GM19467 (cell line): ENCODE results near the gene FRAS1.
"Not testable (repeated sequence)": the region's sequence is repeated elsewhere in the genome, so short reads cannot be mapped to it uniquely, and the experiment has no call there.

Source experiments
- ATAC-seq: cut with Tn5 transposase; IDR thresholded peaks from one replicate; pipeline ENCODE4 v1.9.1; 2021; ENCODE audit warnings: mild to moderate bottlenecking, moderate library complexity; ENCODE audit not compliant: unreplicated experiment

The FRAS1 gene

DNA sequence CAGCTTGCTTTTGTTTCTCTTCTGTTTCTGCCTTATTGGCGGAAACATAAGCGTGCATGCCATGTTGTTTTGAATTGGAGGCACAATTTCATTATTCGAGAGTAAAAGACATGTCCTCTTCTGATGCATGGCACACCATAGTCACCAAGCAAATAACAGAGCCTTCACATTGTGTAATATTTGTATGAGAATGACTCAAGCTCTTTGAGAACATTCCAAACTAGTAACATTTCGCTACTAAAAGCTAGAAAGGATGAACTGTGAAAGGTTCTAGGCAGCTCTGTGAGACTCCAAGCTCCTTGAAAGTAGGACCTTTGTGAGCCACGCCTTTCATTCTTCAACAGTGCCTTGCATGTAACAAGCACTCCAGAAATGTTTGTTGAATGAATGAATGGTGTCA lies 485.2 kb downstream of the FRAS1 start:
- no peak for ATAC-seq

DNA sequence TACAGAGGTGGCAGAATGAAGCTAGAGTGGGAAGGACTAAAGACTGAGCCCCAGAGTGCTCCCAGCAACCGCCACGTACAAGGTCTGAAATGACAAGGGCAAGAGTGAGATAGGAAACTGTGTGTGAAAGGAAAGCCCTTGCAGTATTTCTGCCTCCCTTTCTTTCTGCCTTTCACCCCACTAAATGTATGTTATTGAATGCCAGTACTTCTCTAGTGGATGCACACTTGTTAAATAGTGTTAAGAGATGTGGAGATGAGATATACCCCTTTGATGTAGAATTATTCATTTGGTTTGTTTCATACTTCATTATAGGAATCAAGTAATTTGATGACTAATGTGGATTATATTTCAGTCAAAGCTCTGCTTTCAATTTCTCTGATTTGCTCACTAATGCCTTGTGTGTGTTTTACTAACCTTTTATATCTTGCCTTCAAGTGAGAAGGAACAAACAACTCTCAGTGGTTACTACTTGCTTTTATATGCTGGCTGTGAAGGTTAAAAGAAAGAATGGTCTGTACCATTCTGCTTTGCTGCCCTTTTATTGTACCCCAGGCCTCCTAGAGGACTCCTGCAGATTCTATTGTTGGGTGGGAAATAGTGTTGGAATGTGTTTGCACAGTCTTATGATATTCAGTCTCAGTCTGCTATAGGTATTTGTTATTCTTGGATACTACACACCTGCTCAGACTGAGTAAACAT lies 486.5 kb downstream of the FRAS1 start:
- no peak for ATAC-seq

DNA sequence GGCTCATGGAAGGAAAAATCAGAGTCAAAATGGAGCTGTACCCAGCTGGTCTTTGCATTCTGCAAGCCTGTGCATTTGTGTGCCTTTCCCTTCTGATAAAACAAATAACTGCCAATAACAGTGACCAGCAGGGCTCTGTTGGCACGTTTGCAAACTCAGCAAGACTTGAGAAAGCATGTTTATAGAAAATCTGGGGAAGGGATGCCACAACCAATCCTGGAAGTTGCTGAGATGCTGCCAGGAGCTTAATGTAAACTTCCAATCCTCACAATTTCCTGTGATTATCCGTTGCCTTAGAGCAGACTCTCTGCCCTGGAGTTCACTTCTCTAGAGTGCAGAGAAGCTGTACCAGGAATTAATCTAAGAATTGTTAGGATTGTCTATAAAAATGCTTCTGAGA lies 487.6 kb downstream of the FRAS1 start:
- ATAC-seq: no peak

DNA sequence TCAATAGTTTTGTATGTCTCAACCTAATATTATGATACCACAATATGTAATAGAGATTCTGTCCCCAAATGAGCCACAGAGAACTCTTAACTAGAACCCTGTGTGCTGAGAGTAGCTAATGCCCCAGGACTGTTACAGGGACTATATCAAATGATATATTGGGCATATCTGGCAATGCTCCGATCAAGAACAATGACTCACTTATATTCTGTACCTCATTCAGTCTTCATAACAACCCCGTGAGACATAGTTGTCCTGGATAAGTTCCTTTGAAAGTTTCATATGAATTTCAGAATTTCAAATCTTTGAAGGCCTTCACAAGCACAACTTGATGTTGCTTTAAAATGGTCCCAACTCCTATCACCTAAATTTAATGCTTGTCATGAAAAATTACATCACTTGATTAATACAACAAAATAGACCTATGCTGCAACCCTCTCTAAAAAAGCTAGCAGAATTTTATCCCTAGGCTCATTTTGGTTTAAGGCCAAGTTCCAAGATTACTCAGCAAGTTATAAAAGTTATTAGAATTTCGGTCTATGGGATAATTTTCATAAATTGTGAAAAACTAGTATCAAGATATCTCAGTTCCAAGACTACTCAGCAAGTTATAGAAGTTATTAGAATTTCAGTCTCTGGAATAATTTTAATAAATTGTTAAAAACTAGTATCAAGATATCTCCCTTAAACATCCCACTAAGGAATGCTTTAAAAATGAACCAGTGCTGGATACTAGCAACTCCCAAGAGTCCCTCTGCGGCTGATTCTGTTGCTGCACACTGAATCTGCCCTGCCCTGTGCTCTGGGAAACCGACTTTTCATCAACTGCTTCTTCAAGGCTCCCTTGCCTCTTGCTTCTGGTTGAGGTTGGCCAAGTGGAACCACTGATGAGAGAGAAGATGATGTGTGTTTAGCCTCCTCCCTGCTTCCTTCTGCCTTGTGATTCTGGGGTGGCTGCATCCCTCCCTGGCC lies 488.4 kb downstream of the FRAS1 start:
- no peak for ATAC-seq

DNA sequence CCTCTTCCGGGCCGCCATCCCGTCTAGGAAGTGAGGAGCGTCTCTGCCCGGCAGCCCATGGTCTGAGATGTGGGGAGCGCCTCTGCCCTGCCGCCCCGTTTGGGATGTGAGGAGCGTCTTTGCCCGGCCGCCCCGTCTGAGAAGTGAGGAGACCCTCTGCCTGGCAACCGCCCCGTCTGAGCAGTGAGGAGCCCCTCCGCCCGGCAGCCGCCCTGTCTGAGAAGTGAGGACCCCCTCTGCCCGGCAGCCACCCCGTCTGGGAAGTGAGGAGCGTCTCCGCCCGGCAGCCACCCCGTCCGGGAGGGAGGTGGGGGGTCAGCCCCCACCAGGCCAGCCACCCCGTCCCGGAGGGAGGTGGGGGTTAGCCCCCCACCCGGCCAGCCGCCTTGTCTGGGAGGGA lies 490.8 kb downstream of the FRAS1 start:
- ATAC-seq: not testable (repeated sequence)

DNA sequence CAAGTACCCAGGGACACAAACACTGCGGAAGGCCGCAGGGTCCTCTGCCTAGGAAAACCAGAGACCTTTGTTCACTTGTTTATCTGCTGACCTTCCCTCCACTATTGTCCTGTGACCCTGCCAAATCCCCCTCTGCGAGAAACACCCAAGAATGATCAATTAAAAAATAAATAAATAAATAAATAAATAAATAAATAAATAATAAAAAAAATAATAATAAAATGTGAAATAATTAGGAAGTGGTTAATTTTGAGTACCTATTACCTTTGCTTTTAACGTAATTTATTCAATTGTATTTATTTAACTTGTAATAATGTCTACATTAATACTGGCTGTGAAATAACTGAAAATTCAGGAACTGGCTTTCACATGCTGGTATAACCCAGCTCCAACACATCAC lies 491.8 kb downstream of the FRAS1 start:
- ATAC-seq: not testable (repeated sequence)

DNA sequence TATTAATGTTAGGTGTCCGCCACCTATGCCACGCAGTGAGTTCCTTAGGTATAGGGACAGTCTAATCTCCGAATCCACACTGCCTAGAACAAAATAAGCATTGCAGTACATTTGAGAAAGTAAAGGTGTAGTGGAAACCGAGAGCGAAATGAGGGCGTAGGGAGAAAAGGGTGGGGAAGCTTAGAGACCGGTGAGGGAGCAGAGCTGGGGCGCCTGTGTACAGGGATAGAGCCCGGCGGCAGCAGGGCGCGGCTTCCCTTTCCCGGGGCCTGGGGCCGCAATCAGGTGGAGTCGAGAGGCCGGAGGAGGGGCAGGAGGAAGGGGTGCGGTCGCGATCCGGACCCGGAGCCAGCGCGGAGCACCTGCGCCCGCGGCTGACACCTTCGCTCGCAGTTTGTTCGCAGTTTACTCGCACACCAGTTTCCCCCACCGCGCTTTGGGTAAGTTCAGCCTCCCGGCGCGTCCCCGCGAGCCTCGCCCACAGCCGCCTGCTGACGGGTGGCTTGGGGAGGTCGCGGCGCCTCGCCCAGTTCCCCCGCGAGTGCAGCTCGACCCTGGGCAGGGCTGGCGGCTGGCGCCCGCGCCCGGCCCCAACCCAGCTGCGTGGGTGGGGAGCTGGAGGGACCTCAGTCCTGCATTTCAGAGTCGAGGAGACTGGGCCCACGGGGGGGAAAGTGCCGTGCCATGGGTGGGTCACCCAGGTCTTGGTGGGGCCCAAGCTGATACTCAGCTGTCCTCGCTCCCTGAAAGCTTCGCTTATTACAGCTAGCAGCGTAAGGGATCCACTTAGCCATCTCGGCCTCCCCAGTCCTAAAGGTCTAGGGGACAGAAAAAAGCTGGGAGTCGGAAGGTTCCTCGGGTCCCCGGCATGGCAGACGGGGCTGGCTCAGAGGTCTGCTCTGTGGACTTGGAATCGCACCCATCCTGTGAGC lies 494.6 kb downstream of the FRAS1 start, which contains the start of gene ANXA3:
ANXA3 (plus strand) TSS at position 351 of the 932 bp plus-strand sequence. CDS start 2,704 bp downstream, outside the sequence.
- ATAC-seq: peak; percentile 43

DNA sequence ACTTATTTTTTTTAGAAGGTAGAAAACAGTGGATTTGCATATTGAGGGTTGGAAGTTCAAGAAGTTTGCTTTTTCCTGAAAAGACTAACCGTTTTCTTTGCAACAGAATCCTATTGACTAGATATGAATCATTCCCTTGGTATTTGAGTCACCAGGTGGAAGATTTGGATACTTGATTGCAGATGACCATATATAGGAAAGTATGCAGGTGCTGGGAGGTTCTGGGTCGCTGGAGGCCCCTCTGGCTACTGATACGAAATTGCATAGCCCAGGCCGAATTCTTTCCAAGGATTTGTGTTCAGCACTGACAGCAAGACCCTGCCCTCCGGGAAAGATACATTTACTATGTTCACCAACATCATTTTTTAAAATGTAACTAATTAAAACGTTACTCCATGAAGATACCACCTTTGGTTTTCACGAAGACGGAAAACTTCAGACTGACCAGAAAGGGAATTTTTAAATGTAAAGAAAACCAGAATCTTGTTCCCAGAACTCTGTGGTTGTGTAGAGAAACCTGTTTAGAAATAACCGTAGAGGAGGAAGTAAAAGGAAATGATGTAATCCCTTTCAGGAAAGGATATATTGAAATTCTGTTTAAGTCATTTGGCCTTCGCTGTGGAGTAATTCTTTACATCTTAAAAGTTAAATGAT lies 495.4 kb downstream of the FRAS1 start:
- ATAC-seq: no peak

DNA sequence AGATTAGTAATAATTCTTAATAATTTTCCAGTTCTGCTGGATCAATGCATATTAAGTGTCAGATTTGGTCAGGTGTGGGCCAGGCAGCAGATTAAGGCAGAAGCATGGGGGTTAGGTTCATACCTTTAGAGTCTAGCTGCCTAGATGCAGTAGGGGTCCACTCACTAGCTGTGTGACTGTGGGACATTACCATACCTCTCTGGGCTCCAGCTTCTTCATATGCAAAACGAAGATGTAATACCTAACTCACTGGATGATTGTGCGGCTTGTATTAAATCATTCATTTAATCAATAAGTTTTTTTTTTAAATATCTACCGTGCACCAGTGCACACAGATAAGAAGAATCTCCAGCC lies 495.9 kb downstream of the FRAS1 start:
- ATAC-seq: no peak

DNA sequence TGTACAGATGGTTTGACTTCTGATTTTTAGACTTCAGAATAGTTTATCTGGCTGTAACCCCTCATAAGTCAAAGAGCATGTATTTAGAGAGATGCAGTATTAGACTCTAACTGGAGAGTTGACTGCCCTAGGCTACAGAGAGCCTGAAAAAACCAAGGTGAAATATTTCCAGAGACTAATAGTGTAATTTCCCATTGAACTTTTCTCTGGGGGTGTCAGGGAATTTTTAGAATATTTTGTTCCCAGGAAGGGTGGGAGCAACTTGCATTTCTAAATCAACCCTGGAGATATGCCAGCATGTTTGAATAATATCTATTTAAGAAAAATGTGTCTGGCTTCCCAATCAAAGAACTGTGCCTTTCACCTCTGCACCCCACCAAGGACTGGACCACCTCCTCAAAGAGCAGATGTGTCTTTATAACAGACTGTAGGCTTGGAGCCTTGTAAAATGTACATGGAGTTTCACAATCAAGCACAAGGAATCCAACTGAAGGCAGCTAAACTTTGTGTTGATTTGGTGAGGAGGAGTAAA lies 496.5 kb downstream of the FRAS1 start:
- no peak for ATAC-seq

DNA sequence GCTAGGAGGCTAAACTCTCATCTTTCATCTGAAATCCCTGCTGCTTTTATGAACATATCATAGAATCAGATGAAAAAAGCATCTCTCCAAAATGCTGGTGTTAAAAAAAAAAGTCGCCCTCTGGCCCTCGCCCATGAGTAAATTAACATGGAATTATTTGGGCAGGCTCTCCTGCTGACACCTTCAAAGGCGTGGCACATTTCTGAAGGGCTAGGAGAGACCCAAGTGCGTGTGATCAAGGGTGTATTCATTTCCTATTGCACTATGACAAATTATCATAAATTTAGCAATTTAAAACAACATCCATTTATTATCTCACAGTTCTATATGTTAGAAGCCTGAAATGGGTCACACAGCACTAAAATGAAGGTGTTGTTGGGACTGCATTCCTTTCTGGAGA lies 499.5 kb downstream of the FRAS1 start:
- no peak for ATAC-seq

DNA sequence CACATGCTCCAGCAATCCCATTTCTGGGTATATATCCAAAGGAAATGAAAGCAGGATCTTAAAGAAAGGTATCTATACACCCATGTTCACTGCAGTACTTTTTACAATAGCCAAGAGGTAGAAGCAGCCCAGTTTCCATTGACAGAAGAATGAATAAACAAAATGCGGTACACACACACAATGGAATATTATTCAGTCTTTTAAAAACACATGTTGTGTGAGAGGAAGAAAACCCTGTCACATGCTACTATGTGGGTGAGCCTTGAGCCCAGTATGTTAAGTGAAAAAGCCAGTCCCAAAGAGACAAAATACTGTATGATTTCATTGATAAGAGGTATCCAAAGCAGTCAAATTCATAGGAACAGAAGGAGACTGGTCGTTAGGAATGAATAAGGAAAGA lies 500.7 kb downstream of the FRAS1 start:
- no peak for ATAC-seq

DNA sequence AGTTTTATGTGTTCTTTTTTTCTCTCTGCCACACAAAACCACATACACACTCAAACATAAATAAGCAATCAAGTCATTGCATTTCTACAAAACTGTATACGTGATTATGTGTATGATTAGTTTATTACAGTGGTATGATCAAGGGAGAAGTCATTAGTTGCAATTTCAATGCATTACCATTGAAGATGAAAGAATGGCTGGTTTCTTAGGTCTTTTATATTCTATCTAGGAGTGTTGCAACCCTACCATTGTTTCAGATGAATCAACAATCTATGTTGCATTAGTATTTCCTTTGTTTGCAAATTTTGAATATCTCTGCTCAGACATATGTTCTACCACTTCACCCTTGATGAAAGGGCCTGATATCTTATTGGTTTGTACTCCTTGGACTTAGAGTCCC lies 501.3 kb downstream of the FRAS1 start:
- no peak for ATAC-seq

DNA sequence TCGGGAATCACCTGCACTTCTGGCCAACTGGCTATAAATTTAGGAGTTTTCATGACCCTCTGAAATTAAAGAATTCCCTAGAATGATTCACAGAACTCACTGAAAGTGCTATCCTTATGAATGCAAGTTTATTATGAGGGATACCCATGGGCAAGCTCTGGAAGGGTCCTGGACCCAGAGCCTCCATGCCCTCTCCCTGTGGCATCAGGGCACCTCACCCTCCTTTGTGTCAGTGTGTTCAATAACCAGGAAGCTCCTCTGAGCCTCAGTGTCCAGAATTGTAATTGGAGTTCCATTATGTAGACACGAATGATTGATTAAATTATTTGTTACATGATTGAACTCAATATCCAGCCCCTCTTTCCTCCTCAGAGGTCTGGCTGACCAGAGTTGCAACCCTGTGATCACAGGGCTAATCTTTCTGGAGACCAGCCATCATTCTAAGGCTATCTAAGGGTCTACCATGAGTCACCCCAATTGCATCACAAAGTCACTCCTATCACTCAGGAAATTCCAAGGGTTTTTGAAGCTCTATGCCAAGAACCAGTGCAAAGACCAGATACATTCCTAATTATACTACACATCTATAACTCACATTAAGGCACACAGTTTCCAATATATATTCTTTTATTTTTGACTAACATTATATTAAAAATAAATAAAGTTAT lies 503.3 kb downstream of the FRAS1 start:
- no peak for ATAC-seq

DNA sequence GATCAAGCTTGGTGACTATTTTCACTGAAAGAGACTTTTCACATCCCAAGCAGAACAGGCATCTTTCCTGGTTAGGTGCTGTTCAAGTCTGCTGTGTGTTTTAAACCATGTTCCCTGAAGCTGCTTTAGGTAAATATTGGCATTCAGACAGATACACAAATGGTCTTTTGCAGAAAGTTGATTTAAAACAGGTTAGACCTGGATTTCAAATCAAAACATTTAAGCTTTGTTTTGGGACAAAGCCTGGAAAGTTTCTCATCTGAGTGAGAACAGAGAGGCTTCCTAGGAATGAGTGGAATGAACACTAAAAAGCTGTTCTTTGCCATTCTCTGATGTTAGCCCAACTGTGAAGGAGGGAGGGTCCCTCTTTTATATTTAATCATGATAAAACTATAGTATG lies 504.6 kb downstream of the FRAS1 start:
- no peak for ATAC-seq

DNA sequence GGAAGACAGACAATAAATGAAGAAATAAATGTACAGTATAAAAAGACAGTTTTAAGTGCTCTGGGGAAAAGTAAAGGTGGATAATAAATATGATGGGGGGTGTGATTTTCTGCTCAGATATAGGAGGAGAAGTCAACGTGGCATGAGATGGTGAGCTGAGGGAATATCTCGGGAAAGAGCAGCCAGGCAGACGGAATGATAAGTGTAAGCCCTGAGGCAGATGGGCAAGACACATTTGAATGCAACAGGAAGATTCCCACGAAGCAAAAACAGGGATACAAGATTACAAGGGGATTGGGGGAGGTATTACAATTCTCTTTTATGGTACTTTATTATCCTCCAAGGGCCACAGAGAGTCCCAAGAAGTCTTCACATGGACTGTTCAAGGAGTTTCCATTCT lies 505.6 kb downstream of the FRAS1 start:
- no peak for ATAC-seq

DNA sequence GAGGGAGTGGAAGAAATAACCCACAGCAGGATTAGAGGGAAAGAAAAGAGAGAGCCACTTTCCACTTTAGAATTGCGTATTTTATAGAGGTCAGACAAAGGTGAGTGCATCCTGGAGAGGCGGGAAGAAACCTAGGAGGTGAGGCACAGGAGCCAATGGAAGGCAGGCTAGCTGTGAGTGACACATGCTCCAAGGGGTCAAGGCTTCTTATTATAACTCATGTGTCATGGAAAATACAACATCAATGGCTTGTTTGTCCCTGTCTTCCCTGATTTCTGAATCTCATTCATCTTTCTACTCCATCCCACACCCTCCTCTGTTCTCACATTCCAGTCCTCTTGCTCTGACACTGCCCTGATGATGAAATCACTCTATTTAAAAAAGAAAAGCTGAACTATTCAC lies 508.8 kb downstream of the FRAS1 start:
- no peak for ATAC-seq

DNA sequence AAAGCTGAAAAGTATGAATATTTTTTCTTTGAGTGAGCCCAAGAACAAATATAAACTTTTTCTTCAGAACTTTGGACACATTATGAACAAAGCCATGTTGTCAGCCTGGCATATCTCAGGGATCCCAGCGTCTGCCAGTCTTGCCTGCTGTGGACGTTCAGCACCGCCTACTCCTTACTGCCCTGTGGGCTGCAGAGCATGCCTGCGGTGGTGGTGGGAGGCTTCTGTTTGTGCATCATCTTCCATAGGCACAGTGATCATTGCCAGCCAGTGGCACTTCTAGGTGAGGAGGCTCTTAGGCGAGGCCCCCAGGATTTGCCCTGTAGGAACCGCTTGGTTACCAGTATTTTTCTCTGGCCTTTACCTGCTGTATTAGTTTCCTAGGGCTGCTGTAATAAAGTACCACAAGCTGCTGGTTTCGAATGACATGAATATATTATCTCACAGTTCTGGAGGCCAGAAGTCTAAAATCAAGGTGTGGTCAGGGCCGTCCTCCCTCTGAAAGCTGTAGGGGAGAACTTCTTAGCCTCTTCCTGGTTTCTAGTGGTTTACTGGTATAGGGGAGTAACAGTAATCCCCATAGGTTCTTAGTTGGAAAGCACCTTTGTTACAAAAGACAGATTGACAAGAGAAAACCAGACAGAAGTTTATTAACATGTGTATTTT lies 509.8 kb downstream of the FRAS1 start:
- peak; percentile 76 for ATAC-seq

DNA sequence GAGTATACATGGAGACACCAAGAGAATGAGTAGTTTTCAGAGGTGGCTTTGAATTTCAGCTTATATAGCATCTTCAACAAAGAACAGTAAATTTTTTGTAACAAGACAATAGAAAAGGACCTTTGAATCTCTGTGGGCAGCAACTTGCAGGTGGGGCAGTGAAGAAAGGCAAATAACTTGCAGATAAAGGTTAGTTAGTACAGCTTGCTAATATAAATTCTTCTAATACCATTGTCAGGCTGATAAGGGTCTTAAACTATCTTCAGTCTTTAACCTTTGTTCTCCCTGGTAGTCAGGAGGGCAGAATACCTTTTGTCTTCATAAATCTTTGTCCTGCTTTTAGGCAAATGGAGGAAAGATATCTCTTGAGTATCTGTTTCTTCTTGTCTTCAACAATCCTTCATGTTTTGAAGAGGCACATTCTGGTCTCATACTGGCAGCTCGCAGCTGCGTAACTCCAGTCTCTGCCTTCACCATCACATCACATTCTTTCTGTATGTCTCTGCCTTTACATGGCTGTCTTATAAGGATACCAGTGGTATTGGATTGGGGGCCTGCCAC lies 510.5 kb downstream of the FRAS1 start:
- ATAC-seq: no peak
